IPS-20b (cell line): Measurements from ENCODE around the gene FZD10.

Experiments used
- H3K27ac ChIP-seq: one replicate; pipeline ENCODE4 v1.5.1; 2013; ENCODE audit warnings: low read length
- H3K27me3 ChIP-seq: 2 replicates; pipeline ENCODE4 v1.6.1; 2013; ENCODE audit warnings: mild to moderate bottlenecking, low read length, inconsistent platforms; ENCODE audit not compliant: insufficient read depth
- H3K36me3 ChIP-seq: 2 replicates; pipeline ENCODE4 v1.6.1; 2013; ENCODE audit warnings: low read depth, mild to moderate bottlenecking, inconsistent platforms, low read length, moderate library complexity; ENCODE audit not compliant: insufficient read depth
- H3K4me1 ChIP-seq: 2 replicates; pipeline ENCODE4 v1.6.1; 2013; ENCODE audit warnings: mild to moderate bottlenecking, control low read depth, inconsistent platforms, low read length, moderate library complexity; ENCODE audit not compliant: insufficient read depth
- H3K4me3 ChIP-seq: 2 replicates; pipeline ENCODE4 v1.5.1; 2013; ENCODE audit warnings: mild to moderate bottlenecking, low read length, inconsistent platforms
- H3K9ac ChIP-seq: 2 replicates; pipeline ENCODE4 v1.6.1; 2013; ENCODE audit warnings: low read depth, mild to moderate bottlenecking, inconsistent platforms, low read length, moderate library complexity
- H3K9me3 ChIP-seq: 2 replicates; pipeline ENCODE4 v1.6.1; 2013; ENCODE audit warnings: mild to moderate bottlenecking, low read depth, low read length, inconsistent platforms; ENCODE audit not compliant: insufficient read depth

The FZD10 gene

GRCh38 chr12:130202201-130202600 is 39.9 kb downstream of the FZD10 start:
- no peaks in the 10 kb centered on the region for H3K4me1 ChIP-seq
- H3K9me3 ChIP-seq, result no peaks in the 10 kb centered on the region
- no peak overlapping the region for H3K4me3 ChIP-seq
- no peaks in the 10 kb centered on the region for H3K36me3 ChIP-seq
- peaks cover 39% of the 10 kb centered on the region for H3K27me3 ChIP-seq
- H3K9ac ChIP-seq, result no peak overlapping the region
- H3K27ac ChIP-seq, result no peak overlapping the region

DNA sequence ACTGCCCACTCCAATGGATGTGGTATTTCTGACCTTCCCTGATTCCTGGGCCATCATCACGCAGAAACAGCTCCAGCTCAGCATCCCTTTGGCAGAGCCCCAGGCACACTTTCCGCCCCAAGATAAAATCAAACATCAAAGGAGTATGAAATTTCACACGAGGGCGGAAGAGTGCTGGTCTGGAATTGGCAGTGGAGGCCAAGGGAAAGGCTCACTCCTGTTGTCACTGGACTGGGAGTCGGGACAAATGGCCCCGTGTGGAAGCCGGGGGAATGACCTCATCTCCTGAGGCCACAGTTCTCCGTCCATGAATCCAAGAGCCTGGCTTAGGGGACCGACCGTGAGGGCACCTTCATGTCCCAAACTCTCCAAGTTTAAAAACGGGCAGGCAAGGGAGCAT is 40.9 kb downstream of the FZD10 start:
- peaks cover 34% of the 10 kb centered on the region for H3K27me3 ChIP-seq
- H3K9me3 ChIP-seq, result no peaks in the 10 kb centered on the region
- no peaks in the 10 kb centered on the region for H3K36me3 ChIP-seq
- no peak overlapping the region for H3K4me3 ChIP-seq
- H3K9ac ChIP-seq, result no peak overlapping the region
- H3K27ac ChIP-seq, result no peak overlapping the region
- no peaks in the 10 kb centered on the region for H3K4me1 ChIP-seq

DNA sequence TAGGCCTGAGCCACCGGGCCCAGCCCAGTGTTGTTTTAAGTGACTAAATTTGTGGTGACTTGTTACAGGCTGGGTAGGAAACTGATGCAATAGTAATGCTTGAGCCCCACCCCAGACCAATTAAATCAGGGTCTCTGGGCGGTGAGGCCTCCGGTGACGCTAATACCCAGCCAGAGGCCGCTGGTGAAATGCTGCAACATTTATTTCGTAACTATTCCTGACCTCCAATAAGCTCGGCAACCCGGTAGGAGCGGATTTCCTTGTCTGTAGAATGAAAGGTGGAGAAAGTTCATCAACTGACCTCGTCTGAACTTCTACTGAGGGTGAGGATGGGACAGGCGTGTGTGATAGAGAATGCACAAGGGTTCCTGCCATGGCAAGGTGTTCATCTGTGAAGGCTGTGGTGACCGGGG is 42.3 kb downstream of the FZD10 start:
- Histone ChIP-seq H3K4me3 (no peak overlapping the region), H3K4me1 (no peaks in the 10 kb centered on the region), H3K36me3 (no peaks in the 10 kb centered on the region), H3K9ac (no peak overlapping the region), H3K27ac (no peak overlapping the region), H3K27me3 (peaks cover 21% of the 10 kb centered on the region), H3K9me3 (no peaks in the 10 kb centered on the region)

DNA sequence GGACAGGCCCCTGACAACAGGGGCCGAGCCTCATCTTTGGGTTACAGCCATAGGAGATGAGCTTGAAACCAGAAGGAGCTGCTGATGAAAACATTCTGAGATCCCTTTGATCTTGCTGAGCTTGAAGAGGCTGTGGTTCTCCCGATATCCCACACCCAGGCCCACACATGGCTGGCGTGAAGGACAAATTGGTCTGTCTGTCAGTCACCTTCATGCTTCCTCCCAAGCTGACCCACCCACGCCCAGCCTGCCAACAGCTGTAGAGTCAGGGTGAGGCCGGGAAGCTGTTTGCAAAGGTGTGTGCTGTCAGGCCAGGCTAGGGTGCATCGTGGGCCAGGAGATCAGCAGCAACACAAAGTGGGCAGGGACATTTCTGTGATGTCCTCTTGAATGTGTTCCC is 43.2 kb downstream of the FZD10 start:
- Histone ChIP-seq H3K4me3 (no peak overlapping the region), H3K4me1 (no peaks in the 10 kb centered on the region), H3K27me3 (peaks cover 15% of the 10 kb centered on the region), H3K36me3 (no peaks in the 10 kb centered on the region), H3K9me3 (no peaks in the 10 kb centered on the region), H3K9ac (no peak overlapping the region), H3K27ac (no peak overlapping the region)

DNA sequence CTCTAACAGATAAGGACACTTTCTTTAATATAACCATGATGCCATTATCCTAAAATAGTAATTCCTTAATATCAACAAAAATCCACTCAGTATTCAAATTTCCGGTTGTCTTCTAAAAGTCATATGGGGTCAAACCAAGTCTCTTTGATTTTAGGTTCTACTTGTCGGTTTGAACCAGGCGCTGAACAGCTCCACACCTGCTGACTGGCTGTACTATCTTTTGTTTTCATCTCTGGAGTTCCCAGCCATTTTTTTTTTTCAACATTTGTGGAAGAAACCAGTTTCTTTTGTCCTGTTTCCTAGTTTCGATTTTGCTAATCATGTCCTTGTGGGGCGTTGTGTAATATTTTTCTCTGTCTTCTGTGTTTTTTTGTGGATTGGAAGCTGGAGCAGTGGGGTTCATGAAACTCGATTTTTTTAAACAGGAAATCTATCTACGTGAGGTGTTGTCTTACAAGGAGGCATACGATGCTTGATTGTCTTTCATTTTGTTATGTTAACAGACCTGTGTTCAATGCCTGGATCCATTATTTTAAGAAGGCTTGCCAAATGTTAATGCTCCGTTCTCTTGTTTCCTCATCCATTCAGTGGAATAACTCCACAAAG is 50.2 kb downstream of the FZD10 start:
- Histone ChIP-seq H3K4me1 (peaks cover 11% of the 10 kb centered on the region), H3K27ac (no peak overlapping the region), H3K27me3 (peaks cover 50% of the 10 kb centered on the region), H3K4me3 (no peak overlapping the region), H3K9me3 (no peaks in the 10 kb centered on the region), H3K9ac (no peak overlapping the region), H3K36me3 (no peaks in the 10 kb centered on the region)

DNA sequence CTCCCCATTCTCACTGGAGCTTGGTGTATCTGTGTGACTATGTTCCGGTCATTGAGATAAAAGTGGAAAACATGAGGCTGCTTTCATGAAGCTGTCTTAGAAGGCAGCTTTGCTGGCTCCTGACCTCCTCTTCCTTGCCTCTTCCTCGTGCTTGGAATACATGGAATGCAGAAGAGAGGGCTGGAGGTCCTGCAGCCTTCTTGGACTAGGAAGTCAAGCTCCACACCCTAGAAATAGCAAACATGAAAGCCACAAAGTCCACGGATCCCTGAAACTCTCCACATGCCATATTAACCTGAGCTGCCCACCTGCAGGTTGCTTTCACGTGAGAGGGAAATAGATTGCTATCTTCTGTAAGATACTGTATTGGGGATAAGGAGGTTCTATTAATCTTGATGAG is 51.0 kb downstream of the FZD10 start:
- Histone ChIP-seq H3K27ac (no peak overlapping the region), H3K9ac (no peak overlapping the region), H3K9me3 (no peaks in the 10 kb centered on the region), H3K36me3 (no peaks in the 10 kb centered on the region), H3K27me3 (peaks cover 56% of the 10 kb centered on the region), H3K4me1 (peaks cover 11% of the 10 kb centered on the region), H3K4me3 (no peak overlapping the region)

DNA sequence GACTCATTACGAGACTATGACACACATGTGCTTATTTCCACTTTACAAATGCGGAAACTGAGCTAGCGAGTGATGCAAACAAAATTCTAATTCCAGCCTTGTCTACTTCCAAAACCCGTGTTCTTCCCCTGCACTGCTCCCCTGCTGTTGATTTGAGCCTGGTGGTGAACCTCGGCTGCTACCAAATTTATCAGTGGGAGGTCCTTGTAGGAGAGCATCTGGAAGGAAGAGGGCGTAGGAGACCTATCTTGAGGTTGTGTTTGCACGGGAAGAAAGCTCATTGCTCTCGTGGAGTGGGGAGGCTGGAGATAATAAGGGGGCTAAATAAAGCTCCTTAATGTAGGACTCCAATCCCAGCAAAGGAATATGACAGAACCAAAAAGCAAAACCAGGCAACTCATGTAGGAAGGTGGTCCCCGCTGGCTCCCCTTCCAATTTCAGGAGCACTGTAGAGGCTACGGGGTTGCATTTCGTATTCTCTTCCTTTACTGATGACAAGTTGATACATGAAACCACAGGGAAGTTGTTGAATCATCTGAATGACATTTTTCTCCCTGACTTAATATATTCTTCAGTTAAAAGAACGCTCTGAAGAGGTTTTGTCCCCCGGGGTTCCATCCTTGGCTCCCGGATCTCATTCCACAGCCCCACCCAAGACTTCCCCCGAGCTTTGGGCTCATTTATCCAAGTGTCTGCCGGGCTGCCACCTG is 52.6 kb downstream of the FZD10 start:
- Histone ChIP-seq H3K27ac (no peak overlapping the region), H3K27me3 (peaks cover 72% of the 10 kb centered on the region), H3K4me3 (no peak overlapping the region), H3K9me3 (no peaks in the 10 kb centered on the region), H3K9ac (no peak overlapping the region), H3K4me1 (peaks cover 13% of the 10 kb centered on the region), H3K36me3 (no peaks in the 10 kb centered on the region)
